ENCODE measurements around the gene PNKP.

Gene PNKP

GRCh38 chr19:49836176-49837008 lies 31.0 kb downstream of the PNKP start:
- CTCF ChIA-PET, result no interaction called here
- no peak for TF ChIP-seq ARNT (IDR thresholded peaks at IDR 0.05)
- TF ChIP-seq FOXK2 (IDR thresholded peaks at IDR 0.05), result no peak
- no peak for TF ChIP-seq SUZ12 (IDR thresholded peaks at IDR 0.05)
- TF ChIP-seq TARDBP (IDR thresholded peaks at IDR 0.05), result no peak
- TF ChIP-seq BHLHE40 (IDR thresholded peaks at IDR 0.05; ENCODE audit: borderline replicate concordance), result no peak
- no peak for TF ChIP-seq FOXA1 (IDR thresholded peaks at IDR 0.05)
- TF ChIP-seq NFRKB (IDR thresholded peaks at IDR 0.05), result no peak
- no peak for TF ChIP-seq HDGF (IDR thresholded peaks at IDR 0.05; ENCODE audit: borderline replicate concordance)
- no peak for TF ChIP-seq SP1 (IDR thresholded peaks at IDR 0.05)
- no peak for TF ChIP-seq L3MBTL2 (conservative IDR thresholded peaks at IDR 0.05)
- no peak for TF ChIP-seq CTBP1 (IDR thresholded peaks at IDR 0.05; ENCODE audit: borderline replicate concordance)
- DNase-seq (ENCODE audit: extremely low spot score), result no peak
- POLR2A ChIA-PET, result interaction anchor here (0.7 to 1.6 kb wide), 2 partner anchors 8 to 11 kb away, joined by 3 read pairs; no protein-coding TSS in a partner anchor

- CTCF ChIA-PET, result no interaction called here
- POLR2A ChIA-PET, result interaction anchor here (1.6 kb wide), 1 partner anchor 9 kb away, joined by 3 read pairs; no protein-coding TSS in a partner anchor
- no peak for DNase-seq (ENCODE audit: extremely low spot score)
- TF ChIP-seq FOXK2 (IDR thresholded peaks at IDR 0.05) (no peak), BHLHE40 (IDR thresholded peaks at IDR 0.05; ENCODE audit: borderline replicate concordance) (no peak), CTBP1 (IDR thresholded peaks at IDR 0.05; ENCODE audit: borderline replicate concordance) (no peak), ELF4 (IDR thresholded peaks at IDR 0.05) (no peak), FOXA1 (IDR thresholded peaks at IDR 0.05) (no peak), SUZ12 (IDR thresholded peaks at IDR 0.05) (no peak), TARDBP (IDR thresholded peaks at IDR 0.05) (no peak), L3MBTL2 (conservative IDR thresholded peaks at IDR 0.05) (no peak), ZNF384 (IDR thresholded peaks at IDR 0.05) (no peak)
These were observed 31.8 kb downstream of the PNKP start for GRCh38 chr19:49835562-49835961.

GRCh38 chr19:49833599-49833998 lies 33.8 kb downstream of the PNKP start:
- ChIA-PET CTCF (no interaction called here), POLR2A (interaction anchor here (1.2 to 1.4 kb wide), 2 partner anchors 17 to 43 kb away, joined by 3 to 4 read pairs; partner anchors contain the start of gene PTOV1)
- no peak for DNase-seq (ENCODE audit: extremely low spot score)
- no peak for TF ChIP-seq ELF4 (IDR thresholded peaks at IDR 0.05)
- no peak for TF ChIP-seq BHLHE40 (IDR thresholded peaks at IDR 0.05; ENCODE audit: borderline replicate concordance)
- no peak for TF ChIP-seq TARDBP (IDR thresholded peaks at IDR 0.05)
- no peak for TF ChIP-seq HDGF (IDR thresholded peaks at IDR 0.05; ENCODE audit: borderline replicate concordance)
- TF ChIP-seq ARNT (IDR thresholded peaks at IDR 0.05), result no peak
- no peak for TF ChIP-seq FOXM1 (IDR thresholded peaks at IDR 0.05; ENCODE audit: borderline replicate concordance)
- TF ChIP-seq FOXK2 (IDR thresholded peaks at IDR 0.05), result no peak
- TF ChIP-seq PKNOX1 (IDR thresholded peaks at IDR 0.05), result no peak
- no peak for TF ChIP-seq L3MBTL2 (conservative IDR thresholded peaks at IDR 0.05)
- TF ChIP-seq NFRKB (IDR thresholded peaks at IDR 0.05), result no peak
- no peak for TF ChIP-seq FOXA1 (IDR thresholded peaks at IDR 0.05)

GRCh38 chr19:49832556-49832955 lies 34.8 kb downstream of the PNKP start:
- no peak for DNase-seq (ENCODE audit: extremely low spot score)
- ChIA-PET POLR2A (interaction anchor here (1.4 kb wide), 1 partner anchor 18 kb away, joined by 4 read pairs; the partner anchor contains the start of gene PTOV1), CTCF (no interaction called here)
- TF ChIP-seq PKNOX1 (IDR thresholded peaks at IDR 0.05) (no peak), FOXM1 (IDR thresholded peaks at IDR 0.05; ENCODE audit: borderline replicate concordance) (no peak), SP1 (IDR thresholded peaks at IDR 0.05) (no peak), ELF4 (IDR thresholded peaks at IDR 0.05) (no peak), BHLHE40 (IDR thresholded peaks at IDR 0.05; ENCODE audit: borderline replicate concordance) (no peak)

- ChIA-PET CTCF (no interaction called here), POLR2A (interaction anchor here (1.5 kb wide), 1 partner anchor 19 kb away, joined by 4 read pairs; no protein-coding TSS in a partner anchor)
- no peak for TF ChIP-seq HDGF (IDR thresholded peaks at IDR 0.05; ENCODE audit: borderline replicate concordance)
- no peak for TF ChIP-seq SUZ12 (IDR thresholded peaks at IDR 0.05)
- no peak for TF ChIP-seq SP1 (IDR thresholded peaks at IDR 0.05)
- TF ChIP-seq ZNF384 (IDR thresholded peaks at IDR 0.05), result no peak
- TF ChIP-seq FOXM1 (IDR thresholded peaks at IDR 0.05; ENCODE audit: borderline replicate concordance), result no peak
- no peak for TF ChIP-seq L3MBTL2 (conservative IDR thresholded peaks at IDR 0.05)
- TF ChIP-seq CTBP1 (IDR thresholded peaks at IDR 0.05; ENCODE audit: borderline replicate concordance), result no peak
- TF ChIP-seq TARDBP (IDR thresholded peaks at IDR 0.05), result no peak
- TF ChIP-seq FOXA1 (IDR thresholded peaks at IDR 0.05), result no peak
- TF ChIP-seq BHLHE40 (IDR thresholded peaks at IDR 0.05; ENCODE audit: borderline replicate concordance), result no peak
- TF ChIP-seq NFRKB (IDR thresholded peaks at IDR 0.05), result no peak
- no peak for TF ChIP-seq PKNOX1 (IDR thresholded peaks at IDR 0.05)
- no peak for TF ChIP-seq FOXK2 (IDR thresholded peaks at IDR 0.05)
These were observed 35.8 kb downstream of the PNKP start for GRCh38 chr19:49831592-49831991.

GRCh38 chr19:49830766-49831165 lies 36.6 kb downstream of the PNKP start:
- CTCF ChIA-PET, result no interaction called here
- DNase-seq (ENCODE audit: extremely low spot score), result no peak
- POLR2A ChIA-PET, result interaction anchor here (1.5 kb wide), 1 partner anchor 20 kb away, joined by 4 read pairs; no protein-coding TSS in a partner anchor
- TF ChIP-seq CTBP1 (IDR thresholded peaks at IDR 0.05; ENCODE audit: borderline replicate concordance), result no peak
- TF ChIP-seq PKNOX1 (IDR thresholded peaks at IDR 0.05), result no peak
- TF ChIP-seq L3MBTL2 (conservative IDR thresholded peaks at IDR 0.05), result no peak
- no peak for TF ChIP-seq SP1 (IDR thresholded peaks at IDR 0.05)

More at GRCh38 chr19:49831592-49831991, 35.8 kb downstream of the PNKP start:
- no peak for DNase-seq (ENCODE audit: extremely low spot score)

Measured in HEK293T (cell line).